ENCODE measurements around the gene COL5A1.

Gene COL5A1

DNA sequence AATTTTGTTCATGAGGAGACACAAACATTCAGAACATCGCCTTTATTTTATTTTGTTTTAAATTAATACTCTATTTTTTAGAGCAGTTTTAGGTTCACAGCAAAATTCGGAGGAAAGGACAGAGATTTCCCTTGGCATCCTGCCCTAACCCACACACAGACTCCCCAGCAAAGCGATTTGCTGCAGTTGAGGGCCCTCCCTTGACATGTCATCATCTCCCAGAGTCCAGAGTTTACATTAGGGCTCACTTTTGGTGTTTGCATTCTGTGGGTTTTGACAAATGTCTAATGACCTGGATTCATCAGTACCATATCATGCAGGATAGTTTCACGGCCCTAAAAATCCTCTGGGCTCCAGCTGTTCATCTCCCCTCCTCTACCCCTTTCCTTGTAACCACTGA is 33.6 kb upstream of the COL5A1 start:
- no peak for DNase-seq

- no peak for DNase-seq
Observed at GRCh38 chr9:134611046-134611445, 30.6 kb upstream of the COL5A1 start.

DNA sequence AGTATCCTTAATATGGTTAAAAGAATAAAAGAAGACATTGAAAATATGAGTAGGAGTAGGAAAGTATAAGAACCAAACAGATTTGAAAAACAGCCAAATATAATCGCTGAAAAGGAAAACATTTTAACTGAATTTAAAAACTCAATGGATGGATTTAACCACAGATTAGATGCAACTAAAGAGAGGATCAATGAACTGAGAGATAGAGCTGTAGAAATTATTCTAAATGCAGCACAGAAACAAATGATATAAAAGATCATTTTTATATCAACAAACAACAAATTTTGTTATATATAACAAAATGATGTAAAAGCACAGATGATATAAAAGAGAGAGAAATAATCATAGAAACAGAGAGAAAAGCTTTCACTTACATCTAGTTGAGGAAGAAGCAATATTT is 29.3 kb upstream of the COL5A1 start:
- no peak for DNase-seq

DNA sequence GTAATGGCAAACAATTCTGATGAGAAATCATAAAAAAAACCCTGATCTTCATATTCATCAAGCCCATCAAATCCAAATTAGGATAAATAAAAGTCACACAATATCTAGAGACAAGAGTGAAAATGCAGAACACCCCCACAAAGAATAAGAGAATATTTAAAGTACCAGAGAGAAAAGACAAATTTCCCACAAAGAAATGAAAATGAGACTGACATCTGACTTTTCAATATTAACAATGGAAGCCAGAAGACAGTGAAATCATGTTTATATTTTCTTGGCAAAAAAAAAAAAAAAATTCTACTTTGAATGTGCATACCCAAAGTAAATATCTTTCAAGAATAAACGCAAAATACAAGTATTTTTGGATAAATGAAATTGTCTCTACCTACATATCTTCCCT is 28.9 kb upstream of the COL5A1 start:
- DNase-seq: no peak

DNA sequence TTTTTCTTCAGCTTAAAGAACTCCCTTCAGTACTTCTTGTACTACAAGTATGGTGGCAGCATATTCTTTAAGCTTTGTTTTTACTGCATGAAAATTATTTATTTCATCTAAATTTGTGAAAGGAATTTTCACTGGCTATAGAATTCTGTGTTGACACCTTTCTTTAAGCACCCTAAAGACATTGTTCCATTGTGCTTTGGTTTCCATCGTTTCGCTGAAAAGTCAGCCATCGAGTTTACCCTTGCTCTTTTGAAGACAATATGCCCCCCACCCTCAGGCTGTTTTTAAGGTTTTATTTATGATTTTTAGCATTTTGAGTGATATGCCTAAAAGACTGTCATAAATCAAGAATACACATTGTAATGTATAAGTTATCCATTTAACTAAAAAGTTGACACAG is 27.3 kb upstream of the COL5A1 start:
- no peak for DNase-seq

DNA sequence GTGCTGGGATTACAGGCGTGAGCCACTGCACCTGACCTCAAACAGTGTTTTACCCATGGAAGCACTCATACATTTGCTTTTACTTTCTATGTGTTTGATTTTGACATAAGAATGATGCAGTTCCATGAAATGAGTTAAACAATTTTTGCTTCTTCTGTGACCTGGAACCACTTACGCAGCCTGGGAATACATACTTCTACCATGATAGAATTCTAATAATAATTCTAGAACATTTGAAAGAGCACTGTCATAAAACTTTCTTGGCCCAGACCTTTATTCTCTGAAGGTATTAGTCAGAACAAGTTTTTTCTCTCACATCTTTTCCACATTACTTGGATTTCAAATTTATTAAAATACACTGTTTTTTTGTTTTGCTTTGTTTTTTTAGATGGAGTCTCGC is 25.3 kb upstream of the COL5A1 start:
- no peak for DNase-seq

GRCh38 chr9:134617246-134617645 is 24.4 kb upstream of the COL5A1 start:
- no peak for DNase-seq

DNA sequence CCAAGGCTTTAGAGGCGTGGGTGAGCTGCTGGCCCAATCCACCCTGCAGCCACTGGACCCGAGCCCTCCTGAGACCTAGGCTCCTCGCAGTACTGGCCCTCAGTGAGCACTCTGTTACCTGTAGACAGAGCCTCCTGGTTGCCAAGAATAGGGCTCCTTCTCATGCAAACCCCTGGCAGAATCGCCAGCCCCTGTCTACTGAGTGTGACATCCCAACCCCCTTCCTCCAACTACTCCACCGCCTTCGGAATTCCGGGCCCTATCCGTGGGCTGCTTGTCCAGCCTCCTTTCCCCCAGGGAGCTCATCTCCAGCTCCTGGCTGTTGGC is 23.8 kb upstream of the COL5A1 start:
- no peak for DNase-seq

DNA sequence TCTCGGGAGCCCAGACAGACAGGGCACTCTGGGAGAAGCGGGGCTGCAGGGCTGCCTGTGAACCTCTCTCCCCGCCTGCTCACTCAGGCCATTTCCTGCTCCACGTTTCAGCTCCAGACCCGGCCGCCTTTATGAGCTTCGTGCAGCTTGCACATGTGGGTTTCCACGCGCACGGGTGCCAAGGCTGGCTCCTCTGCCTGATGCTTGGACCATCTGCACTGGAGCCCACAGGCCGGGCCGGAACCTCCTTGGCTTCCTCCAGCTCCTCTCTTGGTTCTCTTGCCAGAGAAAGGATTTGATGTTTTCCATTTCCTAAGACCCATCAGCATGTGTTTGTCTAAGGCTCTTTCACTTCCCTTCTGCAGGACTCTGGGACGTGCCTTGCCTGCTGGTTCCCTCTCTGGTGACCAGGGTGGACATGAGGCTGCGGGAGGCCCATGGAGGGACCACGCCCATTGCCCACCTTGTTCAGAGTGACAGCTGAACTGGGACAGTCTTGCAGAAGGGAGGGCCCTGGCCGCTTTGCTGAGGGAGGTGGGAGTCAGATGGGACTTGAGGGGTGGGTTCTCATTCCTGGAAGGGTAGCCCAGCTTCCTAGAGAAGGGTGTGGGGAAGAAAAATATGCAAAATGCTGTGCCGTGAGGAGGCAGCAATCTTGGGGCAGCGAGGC is 23.3 kb upstream of the COL5A1 start:
- DNase-seq: no peak

- DNase-seq: no peak
Observed at GRCh38 chr9:134618833-134619447, 22.7 kb upstream of the COL5A1 start.

DNA sequence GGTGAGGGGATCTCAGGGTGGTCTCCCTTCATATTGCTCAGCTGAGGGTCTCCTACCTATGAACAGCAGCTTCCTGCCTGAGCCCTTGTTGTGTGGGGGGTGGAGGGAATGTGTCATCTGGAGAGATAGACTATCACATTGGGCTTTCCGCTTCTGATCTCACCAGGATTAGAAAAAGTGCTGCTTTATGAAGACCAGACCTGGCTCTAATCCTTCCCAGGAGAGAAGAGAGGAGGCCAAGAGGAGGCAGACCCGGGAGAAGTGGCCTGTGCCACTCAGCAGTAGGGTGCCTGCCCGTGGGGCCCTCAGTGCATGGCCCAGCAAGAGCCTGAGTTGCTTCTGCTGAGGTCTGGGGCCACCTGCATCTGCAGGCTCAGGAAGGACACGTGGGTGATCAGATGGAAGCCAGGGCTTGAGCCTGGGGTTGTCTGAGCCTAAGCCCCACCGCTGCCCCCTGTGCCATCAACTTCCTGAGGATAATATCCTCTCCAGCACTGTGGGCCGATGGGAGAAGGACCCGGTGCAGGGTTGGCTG is 22.1 kb upstream of the COL5A1 start:
- no peak for DNase-seq

- no peak for DNase-seq
Observed at GRCh38 chr9:134619983-134620661, 21.5 kb upstream of the COL5A1 start.

DNA sequence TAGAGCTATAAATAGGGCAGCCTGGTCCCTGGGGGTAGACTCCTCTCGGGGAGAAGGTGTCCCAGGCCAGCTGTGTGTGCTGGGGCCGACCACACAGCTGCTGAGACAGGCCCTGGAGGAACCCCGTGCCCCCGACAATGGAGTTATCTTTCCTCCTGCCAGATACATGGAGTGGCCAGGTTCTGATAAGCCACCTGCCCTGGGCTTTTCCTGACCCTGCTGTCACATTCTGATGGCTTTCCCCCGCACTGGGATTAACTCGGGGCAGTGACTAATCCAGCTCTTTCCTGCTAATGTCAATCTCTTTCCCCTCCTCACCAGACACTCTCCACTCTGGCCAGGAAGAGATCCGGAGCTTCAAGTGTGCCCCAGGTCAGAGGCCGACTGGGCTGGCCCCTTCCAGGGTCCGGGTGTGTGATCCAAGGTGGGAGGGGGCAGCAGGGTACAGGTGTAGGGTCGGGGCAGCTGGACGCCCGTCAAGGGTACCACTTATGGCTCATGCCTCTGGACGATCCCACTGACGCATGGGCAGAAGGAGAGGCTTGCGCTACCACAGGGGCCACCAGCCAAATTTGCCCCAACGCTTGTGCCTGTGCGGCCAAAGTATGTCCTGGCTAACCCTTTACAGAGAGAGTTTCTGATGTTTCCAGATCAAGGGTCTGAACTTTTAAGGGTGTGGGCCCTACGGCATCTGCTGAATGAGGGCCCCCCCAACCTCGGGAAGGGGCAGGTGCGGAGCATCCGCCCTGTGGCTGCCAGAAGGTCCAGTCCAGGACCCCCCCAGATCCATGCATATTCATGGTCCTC is 20.6 kb upstream of the COL5A1 start:
- no peak for DNase-seq

DNA sequence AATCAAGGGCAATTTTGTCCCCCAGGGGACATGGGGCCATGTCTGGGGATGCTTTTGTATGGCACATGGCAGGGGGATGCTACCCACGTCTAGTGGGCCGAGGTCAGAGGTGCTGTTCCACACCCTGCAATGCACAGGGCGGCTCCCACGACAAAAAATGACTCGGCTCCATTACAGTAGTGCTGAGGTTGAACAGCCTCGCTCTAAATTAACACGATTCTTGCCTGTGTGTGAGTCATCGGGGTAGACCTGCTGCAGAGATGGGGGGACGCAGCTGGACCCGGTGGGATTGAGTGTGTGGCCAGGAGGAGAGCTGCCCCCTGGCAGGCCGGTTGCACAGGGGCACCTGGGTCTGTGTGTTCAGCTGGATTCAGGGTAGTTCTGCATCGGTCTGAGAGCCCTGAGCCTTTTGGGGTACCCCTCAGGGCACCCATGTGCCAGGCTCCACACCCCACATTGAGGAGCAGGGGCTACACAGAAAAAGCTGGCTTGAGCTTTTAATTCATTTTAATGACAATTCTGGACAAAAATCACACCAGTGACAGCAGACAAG is 20.0 kb upstream of the COL5A1 start:
- DNase-seq: no peak

GRCh38 chr9:134622896-134623257 is 18.7 kb upstream of the COL5A1 start:
- DNase-seq: no peak

GRCh38 chr9:134623258-134624066 is 18.1 kb upstream of the COL5A1 start:
- no peak for DNase-seq

- DNase-seq: no peak
Observed at GRCh38 chr9:134624137-134624591, 17.4 kb upstream of the COL5A1 start.

- no peak for DNase-seq
Observed at GRCh38 chr9:134624621-134625181, 16.9 kb upstream of the COL5A1 start.

DNA sequence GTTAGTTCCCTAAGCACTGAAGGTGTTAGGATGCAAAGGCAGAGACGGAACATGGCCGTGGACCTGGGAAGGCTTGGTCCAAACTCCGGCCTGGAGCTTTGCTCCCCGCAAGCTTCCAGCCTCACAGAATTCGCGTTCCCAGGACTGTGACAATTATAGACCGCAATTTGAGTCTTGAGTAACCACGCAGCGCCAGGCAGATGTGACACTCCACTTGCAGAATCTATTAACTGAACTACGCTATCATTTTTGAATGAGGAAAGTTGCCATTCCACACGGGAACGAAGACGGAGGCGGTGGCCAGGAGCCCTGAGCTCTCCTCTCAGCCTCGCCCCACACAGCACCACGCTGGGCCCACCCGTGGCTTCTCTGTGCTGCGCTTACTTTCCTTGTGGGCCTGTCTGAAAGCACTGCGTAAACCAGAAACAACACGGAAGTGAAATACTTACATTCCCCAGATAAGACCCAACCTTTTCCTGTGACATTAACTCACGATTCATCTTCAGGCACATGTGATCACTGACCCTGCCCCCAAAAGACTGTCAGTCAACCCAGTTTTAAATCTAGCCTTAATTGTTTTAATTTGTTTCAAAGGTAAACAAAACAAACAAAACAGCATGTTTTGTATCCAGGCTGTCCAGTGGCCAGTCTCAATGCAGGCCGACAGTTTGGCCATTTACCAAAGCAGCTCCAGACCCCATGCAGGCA is 16.1 kb upstream of the COL5A1 start:
- DNase-seq: no peak

DNA sequence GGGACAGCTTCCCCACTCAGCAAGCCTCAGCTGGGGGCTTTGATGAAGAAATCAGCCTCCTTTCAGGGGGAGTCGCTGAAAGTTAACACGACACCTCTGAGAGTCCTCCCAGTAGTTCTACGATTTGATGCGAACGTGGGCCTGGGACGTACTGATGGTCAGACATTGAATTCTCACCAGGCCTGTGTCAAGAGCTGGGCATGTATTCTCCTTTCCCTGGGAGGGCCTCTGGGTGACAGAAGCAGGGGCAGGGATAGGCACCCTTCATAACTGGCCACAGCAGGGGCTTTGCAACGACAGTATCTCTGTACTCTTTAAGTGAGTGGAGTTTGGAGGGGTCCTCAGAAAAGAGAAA is 15.6 kb upstream of the COL5A1 start:
- DNase-seq: no peak

Data from CD4-positive, alpha-beta T cell treated with Interleukin-10 for 1 hour (primary cell).